GM13976 (cell line): Measurements from ENCODE around the gene NSD1.

Experiments used
- DNase-seq: peaks from one replicate; pipeline ENCODE4 v3.0.0; 2012; ENCODE audit warnings: low spot score
- CTCF ChIP-seq: IDR thresholded peaks from 2 replicates; pipeline ENCODE4 v1.5.1; 2012; ENCODE audit warnings: borderline replicate concordance, mild to moderate bottlenecking; ENCODE audit not compliant: insufficient read depth; ENCODE audit errors: extremely low read depth, missing control alignments, control extremely low read depth
- in situ Hi-C: fragments of 300-500 bp; cut with MboI; formaldehyde crosslinking; loops from one replicate; pipeline ENCODE4 v1.12.0; 2022; ENCODE audit warnings: low sequenced_read_pairs, mixed read lengths, inconsistent platforms; ENCODE audit not compliant: unreplicated experiment

Gene NSD1

GRCh38 chr5:177270653-177271052 lies 137.1 kb downstream of the NSD1 start:
- TF ChIP-seq CTCF, result no peak
- in situ Hi-C loops, result no loop called here
- DNase-seq, result no peak

- TF ChIP-seq CTCF, result no peak
- DNase-seq, result no peak
- in situ Hi-C loops, result no loop called here
Measured at GRCh38 chr5:177271113-177271512, 137.5 kb downstream of the NSD1 start.

GRCh38 chr5:177275883-177276282 lies 142.3 kb downstream of the NSD1 start:
- no peak for TF ChIP-seq CTCF
- no peak for DNase-seq
- in situ Hi-C loops, result no loop called here

GRCh38 chr5:177276886-177277285 lies 143.3 kb downstream of the NSD1 start:
- TF ChIP-seq CTCF, result no peak
- DNase-seq, result no peak
- in situ Hi-C loops, result no loop called here

GRCh38 chr5:177288191-177288590 lies 154.6 kb downstream of the NSD1 start:
- no peak for DNase-seq
- no peak for TF ChIP-seq CTCF
- in situ Hi-C loops, result no loop called here

GRCh38 chr5:177290816-177291596 lies 157.4 kb downstream of the NSD1 start:
- no peak for TF ChIP-seq CTCF
- in situ Hi-C loops, result loop anchor here (10.0 kb wide), 1 partner anchor 176 kb away; no protein-coding TSS in a partner anchor
- peak; percentile 44 for DNase-seq
